ENCODE data around the gene PHF23. TPM values are rescaled to one million over a fixed set of nuclear protein-coding genes. Genes with fewer than 3 reads are reported as not detected.

Gene PHF23
- total and polyA plus RNA-seq, 9 of the 15 experiments (the other 6 are each of a cell fraction or from before 2014, with no cell fraction given), result 7.4 to 87.5 (median 33.7) TPM

DNA sequence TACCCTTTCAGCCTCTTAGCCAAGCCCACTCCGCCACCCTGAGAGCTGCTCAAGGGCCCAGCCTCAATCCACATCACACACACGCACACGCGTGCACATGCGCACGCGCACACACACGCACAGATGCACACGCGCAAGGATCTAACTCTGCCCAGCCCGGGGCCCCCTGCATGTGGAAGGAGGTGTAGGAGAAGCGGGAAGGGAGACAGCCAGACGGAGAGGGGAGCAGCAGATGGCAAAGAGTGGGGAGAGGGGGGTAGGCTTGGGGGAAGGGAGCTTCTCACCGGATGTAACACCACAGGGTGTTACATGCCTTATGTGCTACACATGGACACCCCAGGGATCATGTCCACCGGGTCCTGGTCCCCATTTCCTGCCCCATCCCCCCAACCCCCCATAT, 34.9 kb downstream of the PHF23 start:
- ChIA-PET POLR2A (no interaction called here), CTCF (ENCODE audit: low intra/inter-chr PET ratio) (no interaction called here)
- ATAC-seq (no peak), DNase-seq (ENCODE audit: extremely low read depth in 1 of 4, low spot score in 3 of 4) (no peak), FAIRE-seq (no peak)
- no peak overlapping the region for H2AFZ ChIP-seq (ENCODE audit: low read depth, low read length)
- in situ Hi-C loops (cut with MboI), result no loop called here
- peaks cover 21% of the 10 kb centered on the region; the same call in 2 of the 3 replicates for H3K36me3 ChIP-seq (ENCODE audit: control insufficient read depth, insufficient read depth, low read length)
- H3K27me3 ChIP-seq (ENCODE audit: control insufficient read depth in 2 of 2, insufficient read depth in 2 of 2, low read length in 2 of 2), result no peaks in the 10 kb centered on the region
- no TSS peak for BruUV-seq (replicated peaks)
- TF ChIP-seq SOX6 (IDR thresholded peaks at IDR 0.05) (no peak), SMAD3 (CRISPR knock-in tag; conservative IDR thresholded peaks at IDR 0.05) (no peak), ZNF134 (CRISPR knock-in tag; conservative IDR thresholded peaks at IDR 0.05) (no peak), RHOXF2B (CRISPR knock-in tag; conservative IDR thresholded peaks at IDR 0.05) (no peak), ZNF239 (CRISPR knock-in tag; IDR thresholded peaks at IDR 0.05) (no peak), PML (IDR thresholded peaks at IDR 0.05; ENCODE audit: low read length) (no peak)
- H3K4me2 ChIP-seq (ENCODE audit: insufficient read depth, low read length), result no peak overlapping the region
- no peaks in the 10 kb centered on the region for H3K9me1 ChIP-seq (ENCODE audit: control insufficient read depth, insufficient read depth, low read length)
- no peak overlapping the region for H3K4me3 ChIP-seq
- 0 out of 2 replicates have a peak, but pooled peaks cover 3% of the 10 kb centered on the region for H4K20me1 ChIP-seq (replicated peaks; ENCODE audit: control insufficient read depth, insufficient read depth, low read length)
- H3K79me2 ChIP-seq (ENCODE audit: control insufficient read depth, insufficient read depth, low read length), result no peaks in the 10 kb centered on the region
- 91% methylated on average over 7 of the region's 15 CpGs for WGBS (ENCODE audit: insufficient coverage, low coverage, missing lambda C conversion rate)
- intact Hi-C loops (cut with micrococcal nuclease), result no loop called here
- H3K27ac ChIP-seq (ENCODE audit: extremely low read depth, low read depth, low read length), result no peak overlapping the region
- peaks cover 7 to 32% of the 10 kb centered on the region in 2 experiments; a peak in 4 of 5 replicates for H3K4me1 ChIP-seq (replicated peaks in 1 of 2; ENCODE audit: control insufficient read depth in 2 of 2, insufficient read depth in 2 of 2, low read length in 2 of 2)
- H3K9me3 ChIP-seq (replicated peaks; ENCODE audit: control insufficient read depth, insufficient read depth, low read depth, low read length), result no peaks in the 10 kb centered on the region
- no peak overlapping the region for H3K9ac ChIP-seq (ENCODE audit: insufficient read depth in 1 of 2, low read depth in 2 of 2, low read length in 2 of 2)

DNA sequence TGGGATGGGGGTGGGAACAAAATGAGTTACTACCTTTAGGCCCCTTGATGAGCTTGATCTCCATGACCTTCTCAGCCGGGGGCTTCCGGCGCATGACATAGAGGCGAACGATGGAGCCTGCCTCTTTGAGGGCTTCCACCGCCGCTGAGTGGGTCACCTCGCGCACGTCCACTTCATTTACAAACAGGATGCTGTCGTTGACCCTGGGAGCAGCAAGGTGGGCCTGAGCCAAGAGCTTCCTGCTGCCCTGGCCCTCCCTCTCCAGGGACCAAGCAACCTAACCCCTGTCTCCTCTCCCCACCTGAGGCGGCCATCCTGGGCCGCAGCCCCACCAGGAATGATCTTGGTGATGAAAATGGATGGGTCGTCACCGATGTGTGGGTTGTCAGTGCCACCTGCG, 35.9 kb downstream of the PHF23 start:
- 96% methylated on average over 8 of the region's 16 CpGs for WGBS (ENCODE audit: insufficient coverage, low coverage, missing lambda C conversion rate)
- H3K27ac ChIP-seq (ENCODE audit: extremely low read depth, low read depth, low read length), result no peak overlapping the region
- FAIRE-seq, result no peak
- TF ChIP-seq NONO (IDR thresholded peaks at IDR 0.05; ENCODE audit: low read depth in 2 of 2, low read length in 1 of 2), result no peak
- TF ChIP-seq, protein P1, sequence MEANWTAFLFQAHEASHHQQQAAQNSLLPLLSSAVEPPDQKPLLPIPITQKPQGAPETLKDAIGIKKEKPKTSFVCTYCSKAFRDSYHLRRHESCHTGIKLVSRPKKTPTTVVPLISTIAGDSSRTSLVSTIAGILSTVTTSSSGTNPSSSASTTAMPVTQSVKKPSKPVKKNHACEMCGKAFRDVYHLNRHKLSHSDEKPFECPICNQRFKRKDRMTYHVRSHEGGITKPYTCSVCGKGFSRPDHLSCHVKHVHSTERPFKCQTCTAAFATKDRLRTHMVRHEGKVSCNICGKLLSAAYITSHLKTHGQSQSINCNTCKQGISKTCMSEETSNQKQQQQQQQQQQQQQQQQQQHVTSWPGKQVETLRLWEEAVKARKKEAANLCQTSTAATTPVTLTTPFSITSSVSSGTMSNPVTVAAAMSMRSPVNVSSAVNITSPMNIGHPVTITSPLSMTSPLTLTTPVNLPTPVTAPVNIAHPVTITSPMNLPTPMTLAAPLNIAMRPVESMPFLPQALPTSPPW (CRISPR knock-in tag; IDR thresholded peaks at IDR 0.05), result no peak
- no peak for TF ChIP-seq ZNF444 (CRISPR knock-in tag; IDR thresholded peaks at IDR 0.05)
- TF ChIP-seq, protein P2, sequence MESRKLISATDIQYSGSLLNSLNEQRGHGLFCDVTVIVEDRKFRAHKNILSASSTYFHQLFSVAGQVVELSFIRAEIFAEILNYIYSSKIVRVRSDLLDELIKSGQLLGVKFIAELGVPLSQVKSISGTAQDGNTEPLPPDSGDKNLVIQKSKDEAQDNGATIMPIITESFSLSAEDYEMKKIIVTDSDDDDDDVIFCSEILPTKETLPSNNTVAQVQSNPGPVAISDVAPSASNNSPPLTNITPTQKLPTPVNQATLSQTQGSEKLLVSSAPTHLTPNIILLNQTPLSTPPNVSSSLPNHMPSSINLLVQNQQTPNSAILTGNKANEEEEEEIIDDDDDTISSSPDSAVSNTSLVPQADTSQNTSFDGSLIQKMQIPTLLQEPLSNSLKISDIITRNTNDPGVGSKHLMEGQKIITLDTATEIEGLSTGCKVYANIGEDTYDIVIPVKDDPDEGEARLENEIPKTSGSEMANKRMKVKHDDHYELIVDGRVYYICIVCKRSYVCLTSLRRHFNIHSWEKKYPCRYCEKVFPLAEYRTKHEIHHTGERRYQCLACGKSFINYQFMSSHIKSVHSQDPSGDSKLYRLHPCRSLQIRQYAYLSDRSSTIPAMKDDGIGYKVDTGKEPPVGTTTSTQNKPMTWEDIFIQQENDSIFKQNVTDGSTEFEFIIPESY (CRISPR knock-in tag; IDR thresholded peaks at IDR 0.05), result no peak
- TF ChIP-seq ZNF239 (CRISPR knock-in tag; IDR thresholded peaks at IDR 0.05), result no peak
- TF ChIP-seq BRD9 (IDR thresholded peaks at IDR 0.05; ENCODE audit: low read depth, partially characterized antibody), result no peak
- TF ChIP-seq, protein P3, sequence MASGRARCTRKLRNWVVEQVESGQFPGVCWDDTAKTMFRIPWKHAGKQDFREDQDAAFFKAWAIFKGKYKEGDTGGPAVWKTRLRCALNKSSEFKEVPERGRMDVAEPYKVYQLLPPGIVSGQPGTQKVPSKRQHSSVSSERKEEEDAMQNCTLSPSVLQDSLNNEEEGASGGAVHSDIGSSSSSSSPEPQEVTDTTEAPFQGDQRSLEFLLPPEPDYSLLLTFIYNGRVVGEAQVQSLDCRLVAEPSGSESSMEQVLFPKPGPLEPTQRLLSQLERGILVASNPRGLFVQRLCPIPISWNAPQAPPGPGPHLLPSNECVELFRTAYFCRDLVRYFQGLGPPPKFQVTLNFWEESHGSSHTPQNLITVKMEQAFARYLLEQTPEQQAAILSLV (tag; IDR thresholded peaks at IDR 0.05), result no peak

More for the DNA sequence above, 35.9 kb downstream of the PHF23 start:
- no peak overlapping the region for H3K9ac ChIP-seq (ENCODE audit: insufficient read depth in 1 of 2, low read depth in 2 of 2, low read length in 2 of 2)
- H4K20me1 ChIP-seq (replicated peaks; ENCODE audit: control insufficient read depth, insufficient read depth, low read length), result 0 out of 2 replicates have a peak, but pooled peaks cover 3% of the 10 kb centered on the region
- H3K4me3 ChIP-seq, result no peak overlapping the region
- ATAC-seq (no peak), DNase-seq (ENCODE audit: extremely low read depth in 1 of 4, low spot score in 3 of 4) (no peak)
- BruUV-seq (replicated peaks), result no TSS peak
- in situ Hi-C loops (cut with MboI) (no loop called here), intact Hi-C loops (cut with micrococcal nuclease) (no loop called here)
- ChIA-PET CTCF (ENCODE audit: low intra/inter-chr PET ratio) (no interaction called here), POLR2A (no interaction called here)
- no peaks in the 10 kb centered on the region for H3K27me3 ChIP-seq (ENCODE audit: control insufficient read depth in 2 of 2, insufficient read depth in 2 of 2, low read length in 2 of 2)
- no peaks in the 10 kb centered on the region for H3K9me1 ChIP-seq (ENCODE audit: control insufficient read depth, insufficient read depth, low read length)
- no peak overlapping the region for H2AFZ ChIP-seq (ENCODE audit: low read depth, low read length)
- H3K4me1 ChIP-seq (replicated peaks in 1 of 2; ENCODE audit: control insufficient read depth in 2 of 2, insufficient read depth in 2 of 2, low read length in 2 of 2), result peaks cover 7 to 32% of the 10 kb centered on the region in 2 experiments; a peak in 4 of 5 replicates
- H3K9me3 ChIP-seq (replicated peaks; ENCODE audit: control insufficient read depth, insufficient read depth, low read depth, low read length), result no peaks in the 10 kb centered on the region
- H3K36me3 ChIP-seq (ENCODE audit: control insufficient read depth, insufficient read depth, low read length), result peaks cover 21% of the 10 kb centered on the region; the same call in 2 of the 3 replicates
- no peak overlapping the region for H3K4me2 ChIP-seq (ENCODE audit: insufficient read depth, low read length)
- H3K79me2 ChIP-seq (ENCODE audit: control insufficient read depth, insufficient read depth, low read length), result no peaks in the 10 kb centered on the region

Measured in K562 (cell line).